OCI-LY7 (cell line): ENCODE results near the gene PLEKHG4B. TPM values are rescaled to one million over a fixed set of nuclear protein-coding genes. Genes with fewer than 3 reads are reported as not detected.

Experiments
- BruUV-seq: library from RNA; stranded (reverse); fragments of 400-500 nt; replicated peaks from 2 replicates; lab custom pipeline; 2021; lab: Mats Ljungman, UMichigan
- CTCF ChIA-PET: fragments of 300-600 bp; sonication (Branson Sonifier 250); formaldehyde crosslinking; loops from one replicate; lab custom pipeline; 2022; ENCODE audit warnings: antibody characterized with exemption; ENCODE audit not compliant: unreplicated experiment; lab: Charles Lee
- POLR2A ChIA-PET: fragments of 300-600 bp; sonication (Branson Sonifier 250); formaldehyde crosslinking; loops from one replicate; lab custom pipeline; 2022; ENCODE audit warnings: antibody characterized with exemption; lab: Charles Lee
- DNase-seq: peaks from one replicate; pipeline ENCODE4 v3.0.0-alpha.2; 2015; ENCODE audit warnings: low spot score
- H2AFZ ChIP-seq: fragments of 200-600 bp; sonication (generic), shearing (Covaris generic); 2 replicates; pipeline ENCODE4 v1.6.1; 2014; ENCODE audit warnings: mild to moderate bottlenecking, antibody characterized with exemption, low read length, moderate library complexity
- H3K27ac ChIP-seq: fragments of 200-600 bp; sonication (generic); 2 replicates; pipeline ENCODE4 v1.5.1; 2014; ENCODE audit warnings: mixed run types, low read depth, mild to moderate bottlenecking, moderate library complexity, low read length, inconsistent platforms; ENCODE audit not compliant: poor library complexity, severe bottlenecking
- H3K36me3 ChIP-seq: fragments of 200-600 bp; sonication (generic); 2 replicates; pipeline ENCODE4 v1.6.1; 2014; ENCODE audit warnings: mild to moderate bottlenecking, antibody characterized with exemption, low read length, moderate library complexity, mixed read lengths; ENCODE audit not compliant: insufficient read depth
- H3K4me1 ChIP-seq: fragments of 200-600 bp; sonication (generic); 2 replicates; pipeline ENCODE4 v1.5.1; 2014; ENCODE audit warnings: mild to moderate bottlenecking, low read length; ENCODE audit not compliant: insufficient read depth, poor library complexity, severe bottlenecking
- H3K4me2 ChIP-seq: fragments of 200-600 bp; sonication (generic); 2 replicates; pipeline ENCODE4 v1.6.1; 2014; ENCODE audit warnings: mild to moderate bottlenecking, low read length
- H3K4me3 ChIP-seq: fragments of 200-600 bp; sonication (generic); 2 replicates; pipeline ENCODE4 v1.5.1; 2014; ENCODE audit warnings: mild to moderate bottlenecking, low read depth, low read length; ENCODE audit not compliant: poor library complexity, severe bottlenecking
- H3K79me2 ChIP-seq: fragments of 200-600 bp; sonication (generic); 2 replicates; pipeline ENCODE4 v1.6.1; 2016; ENCODE audit warnings: low read depth, mild to moderate bottlenecking, low read length, moderate library complexity, mixed read lengths; ENCODE audit not compliant: insufficient read depth
- H3K9me2 ChIP-seq: fragments of 200-600 bp; sonication (generic); 2 replicates; pipeline ENCODE4 v1.6.1; 2016; ENCODE audit warnings: mild to moderate bottlenecking, low read length, mixed read lengths; ENCODE audit not compliant: insufficient read depth
- H3K9me3 ChIP-seq: fragments of 200-600 bp; sonication (generic); 2 replicates; pipeline ENCODE4 v1.6.1; 2014; ENCODE audit warnings: mild to moderate bottlenecking, mixed run types, low read length, mixed read lengths
- H4K20me1 ChIP-seq: fragments of 200-600 bp; sonication (generic); 2 replicates; pipeline ENCODE4 v1.6.1; 2014; ENCODE audit warnings: mild to moderate bottlenecking, antibody characterized with exemption, low read length, moderate library complexity, mixed read lengths; ENCODE audit not compliant: insufficient read depth
- CTCF ChIP-seq: fragments of 200-600 bp; sonication (generic); conservative IDR thresholded peaks from 2 replicates; pipeline ENCODE4 v1.5.1; 2014; ENCODE audit warnings: mild to moderate bottlenecking, antibody characterized with exemption, low read length, moderate library complexity, mixed read lengths
- EZH2phosphoT487 ChIP-seq: fragments of 200-600 bp; sonication (generic); IDR thresholded peaks from 2 replicates; pipeline ENCODE4 v1.6.1; 2018; ENCODE audit warnings: low read depth, borderline replicate concordance, mild to moderate bottlenecking, mixed run types, antibody characterized with exemption, low read length, moderate library complexity, mixed read lengths
- intact Hi-C: fragments of 100-400 bp; cut with micrococcal nuclease; formaldehyde crosslinking; loops from one replicate; pipeline ENCODE4 v1.10.0; 2022; ENCODE audit not compliant: unreplicated experiment
- total RNA-seq, 2 experiments: library from RNA; depleted of rRNA in 1 of 2; stranded (reverse); fragments of >200 nt in 1 of 2; shearing (Covaris generic) in 1 of 2; gene quantifications; 2 replicates each; pipeline ENCODE4 v1.2.3, GENCODE V29; 2014 to 2022

Gene PLEKHG4B
- total RNA-seq, 2 experiments from 2014 or later, result 0.30 to 0.41 TPM

GRCh38 chr5:77957-78804 lies 13.8 kb upstream of the PLEKHG4B start:
- H3K4me1 ChIP-seq, result no peaks in the 10 kb centered on the region
- no peaks in the 10 kb centered on the region for H3K9me3 ChIP-seq
- H3K27ac ChIP-seq, result no peak overlapping the region
- H3K4me2 ChIP-seq, result no peak overlapping the region
- intact Hi-C loops, result no loop called here
- H3K36me3 ChIP-seq, result no peaks in the 10 kb centered on the region
- H3K4me3 ChIP-seq, result no peak overlapping the region
- no peaks in the 10 kb centered on the region for H3K9me2 ChIP-seq
- no peaks in the 10 kb centered on the region for H3K79me2 ChIP-seq
- POLR2A ChIA-PET, result no interaction called here
- no peaks in the 10 kb centered on the region for H4K20me1 ChIP-seq
- BruUV-seq, result no TSS peak
- CTCF ChIA-PET, result no interaction called here
- TF ChIP-seq CTCF, result peak; percentile 82
- TF ChIP-seq EZH2phosphoT487, result no peak
- H2AFZ ChIP-seq, result no peak overlapping the region
- DNase-seq, result peak; percentile 72

- CTCF ChIA-PET, result no interaction called here
- Histone ChIP-seq H3K27ac (no peak overlapping the region), H3K4me2 (no peak overlapping the region), H2AFZ (no peak overlapping the region), H3K79me2 (no peaks in the 10 kb centered on the region), H3K36me3 (no peaks in the 10 kb centered on the region), H3K4me3 (no peak overlapping the region), H3K4me1 (no peaks in the 10 kb centered on the region), H3K9me2 (no peaks in the 10 kb centered on the region), H4K20me1 (no peaks in the 10 kb centered on the region), H3K9me3 (no peaks in the 10 kb centered on the region)
- POLR2A ChIA-PET, result no interaction called here
- no peak for DNase-seq
- TF ChIP-seq CTCF, result peak; percentile 42; the same call in 1 of the 2 replicates
- no peak for TF ChIP-seq EZH2phosphoT487
- intact Hi-C loops, result no loop called here
- no TSS peak for BruUV-seq
Measured at GRCh38 chr5:78805-79149, 13.2 kb upstream of the PLEKHG4B start.

GRCh38 chr5:79263-79662 lies 12.7 kb upstream of the PLEKHG4B start:
- no peaks in the 10 kb centered on the region for H3K4me1 ChIP-seq
- H3K4me2 ChIP-seq, result no peak overlapping the region
- no peak for DNase-seq
- intact Hi-C loops, result no loop called here
- H3K27ac ChIP-seq, result no peak overlapping the region
- no peak overlapping the region for H3K4me3 ChIP-seq
- H3K36me3 ChIP-seq, result no peaks in the 10 kb centered on the region
- no peaks in the 10 kb centered on the region for H3K9me3 ChIP-seq
- H4K20me1 ChIP-seq, result no peaks in the 10 kb centered on the region
- H3K79me2 ChIP-seq, result no peaks in the 10 kb centered on the region
- H2AFZ ChIP-seq, result no peak overlapping the region
- no peaks in the 10 kb centered on the region for H3K9me2 ChIP-seq
- ChIA-PET CTCF (no interaction called here), POLR2A (no interaction called here)
- no TSS peak for BruUV-seq
- no peak for TF ChIP-seq CTCF
- TF ChIP-seq EZH2phosphoT487, result no peak
